ENCODE data around the gene PRICKLE4. TPM values are rescaled to one million over a fixed set of nuclear protein-coding genes. Genes with fewer than 3 reads are reported as not detected.

The PRICKLE4 gene
- total and polyA plus RNA-seq, 2 of the 8 experiments (the other 6 are each of a cell fraction or from before 2014, with no cell fraction given), result 0.32 to 1.4 TPM

GRCh38 chr6:41821266-41821665, 40.7 kb downstream of the PRICKLE4 start:
- H2BK5ac ChIP-seq (ENCODE audit: low read depth, low read length), result no peak overlapping the region
- no peak for TF ChIP-seq GTF2F1 (IDR thresholded peaks at IDR 0.05; ENCODE audit: borderline replicate concordance, low read depth, low read length)
- TF ChIP-seq RNF2 (IDR thresholded peaks at IDR 0.05; ENCODE audit: borderline replicate concordance, low read depth, low read length, missing control alignments, poor library complexity, severe bottlenecking), result no peak
- no peak for TF ChIP-seq EZH2 (IDR thresholded peaks at IDR 0.05; ENCODE audit: low read depth, low read length, severe bottlenecking)
- TF ChIP-seq POLR2AphosphoS5 (IDR thresholded peaks at IDR 0.05; ENCODE audit: low read depth, low read length), result no peak
- TF ChIP-seq YY1 (IDR thresholded peaks at IDR 0.05; ENCODE audit: low read depth, low read length), result no peak
- TF ChIP-seq MAFK (IDR thresholded peaks at IDR 0.05; ENCODE audit: low read depth, low read length), result no peak
- TF ChIP-seq CEBPB (IDR thresholded peaks at IDR 0.05; ENCODE audit: low read depth, low read length), result no peak
- no peak for TF ChIP-seq NANOG (IDR thresholded peaks at IDR 0.05; ENCODE audit: insufficient read depth, low read depth, low read length, poor library complexity, severe bottlenecking)
- no peak for TF ChIP-seq RAD21 (IDR thresholded peaks at IDR 0.05 in 1 of 2, conservative IDR thresholded peaks at IDR 0.05 in 1 of 2; ENCODE audit: low read depth in 2 of 2, low read length in 2 of 2)
- no peak for TF ChIP-seq TEAD4 (IDR thresholded peaks at IDR 0.05; ENCODE audit: low read depth, low read length)
- no peak for TF ChIP-seq TAF1 (IDR thresholded peaks at IDR 0.05; ENCODE audit: low read depth, low read length)
- no peak for TF ChIP-seq TAF7 (optimal IDR thresholded peaks at IDR 0.05; ENCODE audit: borderline replicate concordance, low read depth, low read length)
- TF ChIP-seq JUN (IDR thresholded peaks at IDR 0.05; ENCODE audit: low read depth, low read length), result no peak
- no peak for TF ChIP-seq POLR2A (IDR thresholded peaks at IDR 0.05; ENCODE audit: control extremely low read depth in 1 of 2, low read depth in 2 of 2, low read length in 2 of 2)
- TF ChIP-seq SP1 (IDR thresholded peaks at IDR 0.05; ENCODE audit: low read depth, low read length), result no peak

More at GRCh38 chr6:41821266-41821665, 40.7 kb downstream of the PRICKLE4 start:
- Histone ChIP-seq H2BK120ac (replicated peaks; ENCODE audit: low read depth, low read length) (no peak overlapping the region), H3K36me3 (ENCODE audit: control insufficient read depth in 2 of 4, insufficient read depth in 4 of 4, low read length in 3 of 4) (no peaks in the 10 kb centered on the region), H3K9ac (replicated peaks in 1 of 4; ENCODE audit: extremely low read depth in 1 of 4, low read depth in 3 of 4, low read length in 3 of 4) (no peak overlapping the region), H3K56ac (replicated peaks; ENCODE audit: insufficient read length, low read depth, low read length) (no peak overlapping the region), H3K79me2 (ENCODE audit: control insufficient read depth in 1 of 2, insufficient read depth in 2 of 2, low read length in 2 of 2) (no peaks in the 10 kb centered on the region), H3K18ac (ENCODE audit: extremely low read depth, low read length) (no peak overlapping the region), H3K23me2 (ENCODE audit: low read depth, low read length) (no peaks in the 10 kb centered on the region), H3K27me3 (replicated peaks in 1 of 4; ENCODE audit: control insufficient read depth in 3 of 4, extremely low read depth in 1 of 4, insufficient read depth in 3 of 4, low read length in 3 of 4) (no peaks in the 10 kb centered on the region), H2BK20ac (ENCODE audit: low read length) (no peak overlapping the region), H3K14ac (ENCODE audit: insufficient read length) (no peak overlapping the region), H3K4me1 (replicated peaks in 1 of 4; ENCODE audit: control insufficient read depth in 3 of 4, insufficient read depth in 4 of 4, low read length in 3 of 4) (no peaks in the 10 kb centered on the region), H3K79me1 (ENCODE audit: low read depth, low read length) (no peaks in the 10 kb centered on the region), H4K20me1 (replicated peaks in 1 of 2; ENCODE audit: control insufficient read depth in 1 of 2, insufficient read depth in 2 of 2, low read length in 2 of 2) (no peaks in the 10 kb centered on the region), H3K4ac (replicated peaks; ENCODE audit: insufficient read length, low read depth, low read length) (no peak overlapping the region), H3K27ac (ENCODE audit: low read depth, low read length) (no peak overlapping the region), H4K5ac (ENCODE audit: insufficient read length, low read depth, low read length) (no peak overlapping the region), H3K4me3 (ENCODE audit: extremely low read depth in 1 of 4, insufficient read depth in 2 of 4, low read depth in 3 of 4, low read length in 4 of 4) (no peak overlapping the region), H4K8ac (ENCODE audit: extremely low read depth, insufficient read depth, low read length) (no peak overlapping the region), H2BK15ac (ENCODE audit: low read length) (no peak overlapping the region), H2AK5ac (ENCODE audit: low read depth, low read length) (no peak overlapping the region), H2BK12ac (ENCODE audit: low read depth, low read length) (no peak overlapping the region), H3K4me2 (ENCODE audit: insufficient read depth in 1 of 2, low read depth in 2 of 2, low read length in 2 of 2) (no peak overlapping the region), H4K91ac (replicated peaks; ENCODE audit: insufficient read length, low read length) (no peak overlapping the region), H2AFZ (ENCODE audit: low read length) (no peak overlapping the region), H3K9me3 (ENCODE audit: insufficient read depth in 2 of 2, low read depth in 1 of 2, low read length in 1 of 2) (no peaks in the 10 kb centered on the region), H3K23ac (ENCODE audit: insufficient read length) (no peak overlapping the region)
- DNase-seq (ENCODE audit: low read depth in 1 of 2, low spot score in 2 of 2), result no peak
- WGBS, 2 experiments (ENCODE audit: extremely low coverage in 1 of 2, insufficient coverage in 1 of 2, insufficient read length in 1 of 2, insufficient replicate concordance in 2 of 2, low coverage in 1 of 2, low lambda C conversion rate in 2 of 2, missing lambda C conversion rate in 1 of 2), result 90% methylated on average over 4 of the region's 4 CpGs; no CpG with 5 or more reads in 1 of the 2 experiments
- ChIA-PET CTCF (ENCODE audit: partially characterized antibody) (interaction anchor here (1.0 to 1.9 kb wide), 2 partner anchors 20 to 34 kb away, joined by 3 to 5 read pairs; partner anchors contain the start of gene TOMM6), POLR2A (ENCODE audit: partially characterized antibody) (interaction anchor here (0.6 kb wide), 1 partner anchor 309 kb away, joined by 3 read pairs; no protein-coding TSS in a partner anchor)
- FAIRE-seq, result no peak
